Adrenal gland (tissue), 5 donors: ENCODE measurements around the gene C10orf53.

Experiments used
- POLR2A ChIP-seq, 2 donors: fragments of 450-650 bp; IDR thresholded peaks; one replicate each; pipeline ENCODE4 v1.6.1; 2017; ENCODE audit warnings: antibody characterized with exemption in 2 of 2, mild to moderate bottlenecking in 2 of 2, moderate library complexity in 1 of 2
- TF ChIP-seq, protein P1 (sequence below), 6 experiments: fragments of 450-650 bp in 4 of 6; fragments of 200-600 bp in 2 of 6; sonication (generic) in 1 of 6; IDR thresholded peaks; 1 replicate in 5 of 6; 2 replicates in 1 of 6; pipeline versions ENCODE4 v1.5.1 to v1.8.0; 2016 to 2021; ENCODE audit warnings: antibody characterized with exemption in 6 of 6, mild to moderate bottlenecking in 2 of 6, moderate library complexity in 1 of 6
- donor health status: DM: no; HTN: no; CAD: no.

DNA sequence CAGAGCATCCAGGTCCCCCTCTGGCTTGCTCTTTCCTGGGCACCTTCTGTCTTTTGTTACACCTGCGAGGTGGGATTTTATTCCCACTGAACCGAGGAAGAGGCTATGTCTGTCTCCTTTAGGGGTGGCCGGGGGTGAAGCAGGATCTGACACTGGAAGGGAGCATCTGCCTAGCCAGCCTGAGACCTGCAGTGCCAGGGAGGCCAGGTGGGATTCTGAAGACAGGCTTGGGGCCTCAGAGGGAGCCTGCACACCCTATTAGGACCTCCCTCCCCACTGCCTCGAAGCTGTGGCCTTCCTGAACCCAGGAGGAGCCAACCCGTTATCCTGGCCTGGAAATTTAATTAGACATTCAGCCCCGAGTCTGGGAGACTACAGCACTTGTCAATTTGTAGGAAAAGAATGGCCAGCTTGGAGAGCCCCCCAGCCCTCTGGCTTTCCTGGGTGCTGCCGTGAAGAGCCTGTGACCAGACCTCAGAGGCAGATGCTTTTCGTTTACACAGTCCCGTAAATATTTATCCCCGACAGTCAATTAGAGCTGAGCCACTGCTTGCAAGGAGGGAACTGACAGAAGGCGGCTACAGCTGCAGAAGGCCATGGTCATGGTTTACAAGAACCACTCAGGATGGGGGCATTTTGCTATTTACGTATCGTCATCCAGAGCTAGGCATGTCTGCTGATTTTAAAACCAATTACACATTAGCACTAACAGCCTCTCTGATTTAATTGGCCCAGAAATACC is 46.0 kb upstream of the C10orf53 start:
- TF ChIP-seq, protein P1, sequence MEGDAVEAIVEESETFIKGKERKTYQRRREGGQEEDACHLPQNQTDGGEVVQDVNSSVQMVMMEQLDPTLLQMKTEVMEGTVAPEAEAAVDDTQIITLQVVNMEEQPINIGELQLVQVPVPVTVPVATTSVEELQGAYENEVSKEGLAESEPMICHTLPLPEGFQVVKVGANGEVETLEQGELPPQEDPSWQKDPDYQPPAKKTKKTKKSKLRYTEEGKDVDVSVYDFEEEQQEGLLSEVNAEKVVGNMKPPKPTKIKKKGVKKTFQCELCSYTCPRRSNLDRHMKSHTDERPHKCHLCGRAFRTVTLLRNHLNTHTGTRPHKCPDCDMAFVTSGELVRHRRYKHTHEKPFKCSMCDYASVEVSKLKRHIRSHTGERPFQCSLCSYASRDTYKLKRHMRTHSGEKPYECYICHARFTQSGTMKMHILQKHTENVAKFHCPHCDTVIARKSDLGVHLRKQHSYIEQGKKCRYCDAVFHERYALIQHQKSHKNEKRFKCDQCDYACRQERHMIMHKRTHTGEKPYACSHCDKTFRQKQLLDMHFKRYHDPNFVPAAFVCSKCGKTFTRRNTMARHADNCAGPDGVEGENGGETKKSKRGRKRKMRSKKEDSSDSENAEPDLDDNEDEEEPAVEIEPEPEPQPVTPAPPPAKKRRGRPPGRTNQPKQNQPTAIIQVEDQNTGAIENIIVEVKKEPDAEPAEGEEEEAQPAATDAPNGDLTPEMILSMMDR (IDR thresholded peaks at IDR 0.05), result no peak
- TF ChIP-seq POLR2A (IDR thresholded peaks at IDR 0.05), result no peak
